GM19324 (cell line): ENCODE results near the gene CHST11.
A peak's percentile ranks its signal among the peaks of the same experiment; 100 is the strongest.

Experiments used
- ATAC-seq: cut with Tn5 transposase; IDR thresholded peaks from one replicate; pipeline ENCODE4 v1.9.1; 2021; ENCODE audit warnings: mild to moderate bottlenecking, moderate library complexity; ENCODE audit not compliant: unreplicated experiment, low FRiP score

The CHST11 gene

GRCh38 chr12:104459368-104459909, 2.7 kb downstream of the CHST11 start:
- ATAC-seq: no peak

DNA sequence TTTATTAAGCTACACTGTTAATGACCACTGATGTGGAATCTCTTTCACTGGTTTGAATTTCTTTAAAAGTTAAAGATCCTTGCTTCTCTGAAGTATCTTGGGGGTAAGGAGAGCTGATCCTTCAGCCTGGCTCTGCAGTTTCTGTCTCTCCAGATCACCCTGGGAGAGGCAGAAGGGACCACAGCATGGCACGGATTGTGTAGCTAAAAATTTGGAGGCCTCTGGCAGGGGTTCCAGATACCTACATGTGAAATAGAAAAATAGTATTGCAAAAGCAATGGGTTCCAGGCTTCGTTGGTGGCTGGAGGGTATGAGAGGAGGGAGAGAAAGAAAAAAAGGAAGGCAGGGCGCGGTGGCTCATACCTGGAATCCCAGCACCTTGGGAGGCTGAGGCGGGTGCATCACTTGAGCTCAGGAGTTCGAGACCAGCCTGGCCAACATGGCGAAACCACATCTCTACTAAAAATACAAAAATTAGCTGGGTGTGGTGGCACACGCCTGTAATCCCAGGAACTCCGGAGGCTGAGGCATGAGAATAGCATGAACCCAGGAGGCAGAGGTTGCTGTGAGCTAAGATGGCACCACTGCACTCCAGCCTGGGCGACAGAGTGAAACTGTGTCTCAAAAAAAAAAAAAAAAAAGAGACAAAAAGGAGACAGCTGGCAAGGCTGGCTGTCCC, 3.4 kb downstream of the CHST11 start:
- ATAC-seq: no peak

- ATAC-seq: no peak
These were observed 4.4 kb downstream of the CHST11 start for GRCh38 chr12:104460973-104461698.

DNA sequence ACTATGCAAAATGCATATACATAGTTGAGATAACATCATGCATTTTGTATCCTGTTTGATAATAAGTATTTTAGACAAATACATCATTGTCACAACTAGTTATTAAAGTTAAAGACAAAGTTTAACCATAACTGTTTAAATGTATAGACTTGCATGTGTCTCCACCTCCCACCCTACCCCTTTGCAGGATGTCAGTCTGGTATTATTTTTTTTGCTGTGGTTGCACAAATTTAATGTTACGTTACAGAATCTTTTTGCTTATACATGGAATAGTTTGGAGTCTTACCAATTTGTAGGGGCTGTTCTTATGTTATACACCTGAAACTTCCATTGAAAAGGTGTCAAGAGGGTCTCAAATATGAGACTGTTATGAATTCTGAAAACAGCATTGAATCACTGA, 5.6 kb downstream of the CHST11 start:
- ATAC-seq: no peak

- ATAC-seq: no peak
These were observed 6.2 kb downstream of the CHST11 start for GRCh38 chr12:104462931-104463339.

DNA sequence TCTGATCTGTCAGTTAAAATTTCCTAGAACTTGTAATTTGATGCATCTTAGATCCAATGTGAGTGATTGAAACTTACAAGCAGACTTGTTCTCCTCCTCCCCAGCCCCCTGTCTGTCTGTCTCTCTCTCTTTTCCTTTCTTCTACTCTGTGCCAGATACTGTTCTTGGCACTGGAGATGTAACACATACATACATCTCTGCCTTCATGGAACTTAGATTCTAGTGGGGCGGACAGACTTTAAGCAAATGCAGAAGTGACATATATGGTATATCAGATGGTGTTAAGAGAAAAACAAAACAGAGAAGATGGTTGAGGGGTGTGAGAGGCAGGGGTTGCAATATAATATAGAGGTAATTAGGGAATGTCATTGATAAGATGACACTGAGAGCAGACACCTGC, 6.6 kb downstream of the CHST11 start:
- ATAC-seq: no peak

DNA sequence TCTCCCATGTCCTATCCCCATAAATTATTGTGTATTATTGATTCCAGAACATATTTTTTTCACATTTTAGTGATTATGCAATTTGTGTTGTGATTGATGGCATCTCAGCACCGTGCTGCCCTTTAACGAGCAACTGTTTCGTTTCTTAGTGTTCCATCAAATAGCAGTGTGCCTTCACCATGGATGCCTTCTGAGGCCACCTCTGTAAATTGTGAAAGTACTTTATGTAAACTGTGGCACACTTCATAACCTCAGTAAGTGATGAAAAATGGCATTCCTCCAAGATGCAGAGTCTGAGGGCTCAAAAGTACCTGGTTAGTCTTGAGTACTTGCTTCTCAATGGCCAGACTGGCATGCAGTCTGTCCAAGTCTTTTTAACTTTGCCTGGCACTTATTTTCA, 8.2 kb downstream of the CHST11 start:
- ATAC-seq: no peak

- no peak for ATAC-seq
These were observed 10.1 kb downstream of the CHST11 start for GRCh38 chr12:104466709-104467345.

GRCh38 chr12:104467346-104467837, 10.6 kb downstream of the CHST11 start:
- ATAC-seq: no peak

- no peak for ATAC-seq
These were observed 11.6 kb downstream of the CHST11 start for GRCh38 chr12:104468371-104468770.

GRCh38 chr12:104469066-104469465, 12.3 kb downstream of the CHST11 start:
- ATAC-seq: no peak

- no peak for ATAC-seq
These were observed 12.8 kb downstream of the CHST11 start for GRCh38 chr12:104469523-104469922.

DNA sequence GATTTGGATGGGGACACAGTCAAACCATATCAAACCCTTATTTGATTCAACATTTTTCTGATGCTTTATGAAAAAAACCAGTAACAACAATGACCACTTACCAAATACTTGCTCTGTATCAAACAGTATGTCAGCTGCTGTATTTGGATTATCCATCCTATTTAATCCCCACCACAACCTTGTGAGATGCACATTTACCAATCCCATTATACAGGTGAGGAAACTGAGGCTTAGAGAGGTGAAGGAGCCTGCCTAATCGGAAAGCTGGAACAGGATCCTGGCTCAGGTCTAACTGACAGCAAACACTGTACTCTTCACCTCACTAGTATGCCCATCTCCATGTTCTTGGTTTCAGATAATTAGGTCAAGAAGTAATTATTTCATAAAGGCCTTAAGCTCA, 13.8 kb downstream of the CHST11 start:
- no peak for ATAC-seq

DNA sequence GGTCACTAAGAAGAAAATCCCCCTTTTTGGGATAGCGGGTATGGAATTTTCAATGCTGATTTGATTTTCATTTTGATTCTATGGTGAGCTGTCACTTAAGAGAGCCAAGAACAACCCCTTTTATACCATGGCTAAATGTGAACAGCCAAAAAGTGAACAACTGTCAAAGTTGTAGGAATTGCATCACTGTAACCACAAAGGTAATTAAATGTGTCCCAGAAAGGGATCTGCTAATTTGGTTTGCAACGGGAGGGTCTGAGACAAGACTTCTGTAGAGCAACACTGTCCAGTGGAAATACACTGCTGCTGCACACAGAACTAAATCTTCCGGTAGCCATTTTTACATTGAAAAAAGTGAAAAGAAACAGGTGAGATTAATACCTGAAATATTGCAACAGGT, 14.6 kb downstream of the CHST11 start:
- no peak for ATAC-seq

DNA sequence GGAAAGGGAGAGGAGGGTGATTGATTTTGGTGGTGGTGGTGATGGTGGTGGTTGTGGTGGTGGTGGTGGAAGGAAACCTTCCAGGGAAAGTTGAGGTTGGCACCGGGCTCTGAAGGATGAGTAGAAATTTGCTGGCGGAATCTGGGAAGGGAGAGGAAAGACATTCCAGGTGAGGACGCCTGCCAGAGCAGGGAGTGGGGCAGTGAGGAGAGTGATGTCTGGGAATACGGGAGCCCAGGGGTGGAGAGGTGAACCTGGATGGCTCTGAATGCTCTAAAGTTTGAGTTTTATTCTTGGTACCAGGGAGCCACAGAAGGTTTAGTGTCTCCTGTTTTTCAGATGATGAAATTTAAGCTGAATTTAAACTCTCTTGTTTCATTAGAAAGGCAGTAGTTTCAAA, 16.0 kb downstream of the CHST11 start:
- no peak for ATAC-seq

GRCh38 chr12:104473374-104473983, 16.7 kb downstream of the CHST11 start:
- ATAC-seq: peak; percentile 44

DNA sequence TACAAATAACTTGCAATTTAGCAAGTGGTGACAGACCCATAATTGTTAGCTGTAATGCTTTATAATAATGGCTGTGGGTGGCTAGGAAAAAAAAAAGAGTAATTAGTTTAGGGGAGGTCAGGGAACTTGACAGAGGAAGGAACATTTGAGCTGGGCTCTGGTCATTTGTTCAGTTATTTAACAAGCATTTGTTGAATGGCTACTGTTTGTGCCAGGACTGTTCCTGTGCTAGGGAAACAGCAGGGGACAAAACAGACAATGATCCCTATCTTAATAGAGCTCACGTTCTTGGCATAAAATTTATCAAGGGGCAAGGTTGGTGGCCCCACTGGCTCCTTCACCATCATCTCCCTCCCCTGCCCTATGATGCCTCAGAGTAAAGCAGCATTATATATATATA, 18.5 kb downstream of the CHST11 start:
- ATAC-seq: no peak

- ATAC-seq: no peak
These were observed 21.0 kb downstream of the CHST11 start for GRCh38 chr12:104477510-104478390.

GRCh38 chr12:104478396-104479122, 21.8 kb downstream of the CHST11 start:
- ATAC-seq: peak; percentile 73
